Epidermal melanocyte (primary cell): ENCODE measurements around the gene MDM2.

ENCODE experiments used
- DNase-seq: peaks from one replicate; pipeline ENCODE4 v3.0.0; 2011; ENCODE audit warnings: low spot score; ENCODE audit not compliant: insufficient read length

The MDM2 gene

GRCh38 chr12:68807576-68808387 lies at the start of gene MDM2:
Gene MDM2, plus strand, starts transcription at chr12:68808177. Its CDS starts 301 bp downstream, at chr12:68808478.
- peak; percentile 94 for DNase-seq

GRCh38 chr12:68759852-68760251 lies 48.1 kb upstream of the MDM2 start:
- no peak for DNase-seq

- no peak for DNase-seq
Measured at GRCh38 chr12:68760806-68761441, 47.1 kb upstream of the MDM2 start.

- no peak for DNase-seq
Measured at GRCh38 chr12:68761442-68761812, 46.5 kb upstream of the MDM2 start.

- DNase-seq, result no peak
Measured at GRCh38 chr12:68761901-68762630, 45.9 kb upstream of the MDM2 start.

GRCh38 chr12:68762691-68763090 lies 45.3 kb upstream of the MDM2 start:
- no peak for DNase-seq

GRCh38 chr12:68765696-68766095 lies 42.3 kb upstream of the MDM2 start:
- no peak for DNase-seq

- no peak for DNase-seq
Measured at GRCh38 chr12:68766646-68767045, 41.3 kb upstream of the MDM2 start.

GRCh38 chr12:68767191-68767590 lies 40.8 kb upstream of the MDM2 start:
- DNase-seq, result no peak

GRCh38 chr12:68768431-68768939 lies 39.5 kb upstream of the MDM2 start:
- DNase-seq, result no peak

GRCh38 chr12:68769941-68770340 lies 38.0 kb upstream of the MDM2 start:
- no peak for DNase-seq

GRCh38 chr12:68771223-68771925 lies 36.6 kb upstream of the MDM2 start:
- no peak for DNase-seq

- DNase-seq, result no peak
Measured at GRCh38 chr12:68772714-68773113, 35.3 kb upstream of the MDM2 start.

GRCh38 chr12:68773582-68773981 lies 34.4 kb upstream of the MDM2 start:
- DNase-seq, result no peak

- DNase-seq, result no peak
Measured at GRCh38 chr12:68775121-68775630, 32.8 kb upstream of the MDM2 start.

- no peak for DNase-seq
Measured at GRCh38 chr12:68776976-68777610, 30.9 kb upstream of the MDM2 start.

- no peak for DNase-seq
Measured at GRCh38 chr12:68779280-68779679, 28.7 kb upstream of the MDM2 start.

- peak; percentile 55 for DNase-seq
Measured at GRCh38 chr12:68780731-68781130, 27.2 kb upstream of the MDM2 start.

GRCh38 chr12:68781728-68782127 lies 26.2 kb upstream of the MDM2 start:
- no peak for DNase-seq

- DNase-seq, result no peak
Measured at GRCh38 chr12:68784015-68784414, 24.0 kb upstream of the MDM2 start.

- DNase-seq, result no peak
Measured at GRCh38 chr12:68785358-68785757, 22.6 kb upstream of the MDM2 start.
